ENCODE measurements around the gene TP63. TPM values are rescaled to one million over a fixed set of nuclear protein-coding genes. Genes with fewer than 3 reads are reported as not detected.
A peak's percentile ranks its signal among the peaks of the same experiment; 100 is the strongest.
"Not testable (repeated sequence)": the region's sequence is repeated elsewhere in the genome, so short reads cannot be mapped to it uniquely, and the experiment has no call there.

The TP63 gene
- polyA plus RNA-seq, 2 of the 4 experiments (the other 2 are of a cell fraction), result 1.5 to 5.4 TPM

GRCh38 chr3:189664311-189664710 lies 33.1 kb downstream of the TP63 start (continued):
- TF ChIP-seq POLR2AphosphoS2 (conservative IDR thresholded peaks at IDR 0.05; ENCODE audit: low read length), result no peak
- TF ChIP-seq HMGXB4 (CRISPR knock-in tag; IDR thresholded peaks at IDR 0.05; ENCODE audit: borderline replicate concordance), result no peak
- no peak for TF ChIP-seq FOXS1 (CRISPR knock-in tag; IDR thresholded peaks at IDR 0.05)
- no peak for TF ChIP-seq CHD4 (IDR thresholded peaks at IDR 0.05; ENCODE audit: borderline replicate concordance)
- TF ChIP-seq EHF (CRISPR knock-in tag; IDR thresholded peaks at IDR 0.05), result no peak
- TF ChIP-seq SREBF2 (IDR thresholded peaks at IDR 0.05), result no peak
- TF ChIP-seq EHMT2 (IDR thresholded peaks at IDR 0.05; ENCODE audit: low read depth), result no peak
- no peak for TF ChIP-seq CTCF (IDR thresholded peaks at IDR 0.05)
- TF ChIP-seq HOXB5 (CRISPR knock-in tag; IDR thresholded peaks at IDR 0.05), result no peak
- TF ChIP-seq CBX8 (IDR thresholded peaks at IDR 0.05), result no peak
- TF ChIP-seq HOXA7 (CRISPR knock-in tag; IDR thresholded peaks at IDR 0.05), result no peak
- peak; percentile 49 for TF ChIP-seq FOSL2 (IDR thresholded peaks at IDR 0.05)
- TF ChIP-seq FOSL2 (CRISPR knock-in tag; IDR thresholded peaks at IDR 0.05), result peak; percentile 80
- no peak for TF ChIP-seq POLR2A (IDR thresholded peaks at IDR 0.05; ENCODE audit: low read length)
- no peak for TF ChIP-seq HOXB13 (CRISPR knock-in tag; IDR thresholded peaks at IDR 0.05; ENCODE audit: low read depth)
- no peak for TF ChIP-seq KDM5A (IDR thresholded peaks at IDR 0.05)
- TF ChIP-seq CBX2 (IDR thresholded peaks at IDR 0.05; ENCODE audit: borderline replicate concordance, low read depth), result no peak
- TF ChIP-seq SMC3 (IDR thresholded peaks at IDR 0.05), result peak; percentile 38; the same call in 2 of the 3 replicates
- TF ChIP-seq ESRRA (IDR thresholded peaks at IDR 0.05; ENCODE audit: borderline replicate concordance, low read length), result no peak
- no peak for TF ChIP-seq RNF2 (IDR thresholded peaks at IDR 0.05; ENCODE audit: borderline replicate concordance, low read depth)
- no peak for TF ChIP-seq ELK1 (IDR thresholded peaks at IDR 0.05; ENCODE audit: low read depth, low read length)
- TF ChIP-seq NR3C1 (IDR thresholded peaks at IDR 0.05), result no peak
- no peak for TF ChIP-seq KDM1A (IDR thresholded peaks at IDR 0.05; ENCODE audit: low read depth)

- POLR2A ChIA-PET; H3K4me3 ChIP-seq; H3K9me3 ChIP-seq; DNase-seq (ENCODE audit: low read depth in 1 of 2, low spot score in 1 of 2); H3K4me2 ChIP-seq; ATAC-seq; FAIRE-seq; H3K27ac ChIP-seq: not testable (repeated sequence)
- WGBS (ENCODE audit: missing lambda C conversion rate), result 80% methylated on average over 3 of the region's 3 CpGs
- H3K4me1 ChIP-seq, result peaks cover 18% of the 10 kb centered on the region; the same call in 2 of the 3 replicates
- CTCF ChIA-PET, result interaction anchor here (0.6 kb wide), 1 partner anchor 276 kb away, joined by 3 read pairs; no protein-coding TSS in a partner anchor
These were observed 41.2 kb downstream of the TP63 start for GRCh38 chr3:189672346-189672745.

- 32% methylated on average over 2 of the region's 2 CpGs for WGBS (ENCODE audit: missing lambda C conversion rate)
- ChIA-PET CTCF (no interaction called here), POLR2A (no interaction called here)
- Histone ChIP-seq H3K9me3 (0 out of 3 replicates have a peak, but pooled peaks cover 3% of the 10 kb centered on the region), H3K4me2 (peak overlapping the region; percentile 77; the same call in 2 of the 3 replicates), H3K4me3 (no peak overlapping the region), H3K4me1 (peaks cover 18% of the 10 kb centered on the region; the same call in 2 of the 3 replicates), H3K27ac (peak overlapping the region in 1 of 2 experiments; percentile 48; a peak in 2 of 6 replicates)
- FAIRE-seq (no peak), ATAC-seq (no peak), DNase-seq (ENCODE audit: low read depth in 1 of 2, low spot score in 1 of 2) (no peak)
- TF ChIP-seq MAX (IDR thresholded peaks at IDR 0.05), result no peak
- no peak for TF ChIP-seq RCOR1 (IDR thresholded peaks at IDR 0.05; ENCODE audit: low read depth, low read length)
- no peak for TF ChIP-seq NPAS2 (CRISPR knock-in tag; IDR thresholded peaks at IDR 0.05; ENCODE audit: borderline replicate concordance)
- no peak for TF ChIP-seq RAD21 (conservative IDR thresholded peaks at IDR 0.05 in 1 of 2, IDR thresholded peaks at IDR 0.05 in 1 of 2)
These were observed 42.3 kb downstream of the TP63 start for GRCh38 chr3:189673535-189673934.

Data from A549 (cell line).